ENCODE measurements around the gene SLIT3.

The SLIT3 gene

DNA sequence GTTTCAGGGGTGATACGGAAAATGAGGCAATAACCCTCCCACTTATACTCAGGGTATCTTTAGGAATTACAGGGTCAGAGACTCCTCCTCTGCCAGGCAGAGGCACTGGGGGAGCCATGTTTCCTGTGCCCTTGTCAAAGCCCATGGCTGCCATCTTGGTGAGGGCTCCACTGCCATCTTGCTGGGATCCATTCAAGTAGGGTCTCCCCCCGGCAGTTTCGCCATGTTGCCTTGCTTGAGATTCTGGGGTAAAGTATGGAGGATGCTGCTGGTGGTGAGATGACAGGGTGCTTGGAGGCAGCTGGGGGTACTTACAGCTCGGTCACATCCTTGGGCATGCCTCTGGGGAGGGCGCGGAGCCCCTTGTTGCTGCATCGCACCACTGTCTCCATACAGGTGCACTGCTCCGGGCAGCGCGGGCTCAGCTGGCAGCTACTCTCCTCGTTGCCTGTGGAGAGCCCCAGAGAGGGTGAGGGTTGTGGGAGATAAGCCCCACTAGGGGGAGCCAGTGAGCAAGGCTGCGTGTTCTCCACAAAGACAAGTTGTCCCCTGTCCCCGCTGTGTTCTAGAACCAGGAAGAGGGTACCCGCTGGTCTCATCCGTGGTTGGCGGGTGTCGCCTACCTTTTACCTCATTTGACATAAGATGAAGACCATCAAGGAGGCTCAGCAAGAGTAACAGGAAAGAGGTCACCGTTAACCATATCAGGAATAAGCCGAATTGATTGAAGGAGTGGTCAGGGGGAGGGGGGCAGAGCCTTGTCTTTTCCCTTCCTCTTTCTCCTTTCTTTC is 552.8 kb downstream of the SLIT3 start:
- Histone ChIP-seq H3K9me3 (ENCODE audit: control insufficient read depth, insufficient read depth, low read depth, low read length) (no peaks in the 10 kb centered on the region), H3K4me3 (ENCODE audit: low read depth, low read length) (no peak overlapping the region), H3K4me1 (ENCODE audit: control insufficient read depth, insufficient read depth, low read length) (no peaks in the 10 kb centered on the region), H3K36me3 (ENCODE audit: control insufficient read depth in 2 of 2, insufficient read depth in 1 of 2, low read length in 2 of 2) (no peaks in the 10 kb centered on the region; a peak in 1 of 3 replicates), H3K27ac (ENCODE audit: extremely low read depth, low read depth, low read length) (no peak overlapping the region)
- ChIA-PET CTCF (interaction anchor here (0.6 to 2.0 kb wide), 20 partner anchors 9 to 217 kb away, joined by 3 to 12 read pairs (median 3); no protein-coding TSS in a partner anchor), POLR2A (no interaction called here)
- TF ChIP-seq ZNF514 (tag by site-specific recombination; IDR thresholded peaks at IDR 0.05) (no peak), YY1 (tag by site-specific recombination; IDR thresholded peaks at IDR 0.05) (peak; percentile 69; the same call in 1 of the 2 replicates), SCRT2 (tag by site-specific recombination; IDR thresholded peaks at IDR 0.05) (0 out of 2 replicates have a peak, but pooled peaks have one; percentile 35), ZBTB17 (tag by site-specific recombination; IDR thresholded peaks at IDR 0.05) (peak; percentile 34; the same call in 1 of the 2 replicates), ZNF501 (tag by site-specific recombination; IDR thresholded peaks at IDR 0.05) (peak; percentile 52; the same call in 1 of the 2 replicates), SCRT1 (tag by site-specific recombination; IDR thresholded peaks at IDR 0.05; ENCODE audit: borderline replicate concordance) (peak; percentile 12; the same call in 1 of the 2 replicates), YY2 (tag by site-specific recombination; IDR thresholded peaks at IDR 0.05) (peak; percentile 83), ZBTB8A (tag by site-specific recombination; IDR thresholded peaks at IDR 0.05) (0 out of 2 replicates have a peak, but pooled peaks have one; percentile 21), ZNF394 (tag by site-specific recombination; IDR thresholded peaks at IDR 0.05; ENCODE audit: borderline replicate concordance) (peak; percentile 95), ZNF707 (tag by site-specific recombination; IDR thresholded peaks at IDR 0.05) (peak; percentile 96), ZNF654 (tag by site-specific recombination; IDR thresholded peaks at IDR 0.05; ENCODE audit: low read depth) (peak; percentile 81), ZBTB21 (tag by site-specific recombination; IDR thresholded peaks at IDR 0.05) (no peak), ZFP37 (tag by site-specific recombination; IDR thresholded peaks at IDR 0.05) (0 out of 2 replicates have a peak, but pooled peaks have one; percentile 29), IKZF3 (tag by site-specific recombination; IDR thresholded peaks at IDR 0.05) (no peak), ZNF37A (tag by site-specific recombination; IDR thresholded peaks at IDR 0.05) (no peak), ZIC2 (tag by site-specific recombination; IDR thresholded peaks at IDR 0.05) (peak; percentile 40; the same call in 1 of the 2 replicates)
- TF ChIP-seq, protein P1, sequence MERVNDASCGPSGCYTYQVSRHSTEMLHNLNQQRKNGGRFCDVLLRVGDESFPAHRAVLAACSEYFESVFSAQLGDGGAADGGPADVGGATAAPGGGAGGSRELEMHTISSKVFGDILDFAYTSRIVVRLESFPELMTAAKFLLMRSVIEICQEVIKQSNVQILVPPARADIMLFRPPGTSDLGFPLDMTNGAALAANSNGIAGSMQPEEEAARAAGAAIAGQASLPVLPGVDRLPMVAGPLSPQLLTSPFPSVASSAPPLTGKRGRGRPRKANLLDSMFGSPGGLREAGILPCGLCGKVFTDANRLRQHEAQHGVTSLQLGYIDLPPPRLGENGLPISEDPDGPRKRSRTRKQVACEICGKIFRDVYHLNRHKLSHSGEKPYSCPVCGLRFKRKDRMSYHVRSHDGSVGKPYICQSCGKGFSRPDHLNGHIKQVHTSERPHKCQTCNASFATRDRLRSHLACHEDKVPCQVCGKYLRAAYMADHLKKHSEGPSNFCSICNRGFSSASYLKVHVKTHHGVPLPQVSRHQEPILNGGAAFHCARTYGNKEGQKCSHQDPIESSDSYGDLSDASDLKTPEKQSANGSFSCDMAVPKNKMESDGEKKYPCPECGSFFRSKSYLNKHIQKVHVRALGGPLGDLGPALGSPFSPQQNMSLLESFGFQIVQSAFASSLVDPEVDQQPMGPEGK (tag by site-specific recombination; IDR thresholded peaks at IDR 0.05): peak; percentile 33; the same call in 1 of the 2 replicates
- TF ChIP-seq, protein P2, sequence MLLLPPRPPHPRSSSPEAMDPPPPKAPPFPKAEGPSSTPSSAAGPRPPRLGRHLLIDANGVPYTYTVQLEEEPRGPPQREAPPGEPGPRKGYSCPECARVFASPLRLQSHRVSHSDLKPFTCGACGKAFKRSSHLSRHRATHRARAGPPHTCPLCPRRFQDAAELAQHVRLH (tag by site-specific recombination; IDR thresholded peaks at IDR 0.05): peak; percentile 84
- TF ChIP-seq, protein P3, sequence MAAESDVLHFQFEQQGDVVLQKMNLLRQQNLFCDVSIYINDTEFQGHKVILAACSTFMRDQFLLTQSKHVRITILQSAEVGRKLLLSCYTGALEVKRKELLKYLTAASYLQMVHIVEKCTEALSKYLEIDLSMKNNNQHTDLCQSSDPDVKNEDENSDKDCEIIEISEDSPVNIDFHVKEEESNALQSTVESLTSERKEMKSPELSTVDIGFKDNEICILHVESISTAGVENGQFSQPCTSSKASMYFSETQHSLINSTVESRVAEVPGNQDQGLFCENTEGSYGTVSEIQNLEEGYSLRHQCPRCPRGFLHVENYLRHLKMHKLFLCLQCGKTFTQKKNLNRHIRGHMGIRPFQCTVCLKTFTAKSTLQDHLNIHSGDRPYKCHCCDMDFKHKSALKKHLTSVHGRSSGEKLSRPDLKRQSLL (tag by site-specific recombination; IDR thresholded peaks at IDR 0.05): 0 out of 2 replicates have a peak, but pooled peaks have one; percentile 9
- TF ChIP-seq, protein P4, sequence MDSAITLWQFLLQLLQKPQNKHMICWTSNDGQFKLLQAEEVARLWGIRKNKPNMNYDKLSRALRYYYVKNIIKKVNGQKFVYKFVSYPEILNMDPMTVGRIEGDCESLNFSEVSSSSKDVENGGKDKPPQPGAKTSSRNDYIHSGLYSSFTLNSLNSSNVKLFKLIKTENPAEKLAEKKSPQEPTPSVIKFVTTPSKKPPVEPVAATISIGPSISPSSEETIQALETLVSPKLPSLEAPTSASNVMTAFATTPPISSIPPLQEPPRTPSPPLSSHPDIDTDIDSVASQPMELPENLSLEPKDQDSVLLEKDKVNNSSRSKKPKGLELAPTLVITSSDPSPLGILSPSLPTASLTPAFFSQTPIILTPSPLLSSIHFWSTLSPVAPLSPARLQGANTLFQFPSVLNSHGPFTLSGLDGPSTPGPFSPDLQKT (IDR thresholded peaks at IDR 0.05; ENCODE audit: borderline replicate concordance, low read depth, low read length): no peak
- TF ChIP-seq, protein P5, sequence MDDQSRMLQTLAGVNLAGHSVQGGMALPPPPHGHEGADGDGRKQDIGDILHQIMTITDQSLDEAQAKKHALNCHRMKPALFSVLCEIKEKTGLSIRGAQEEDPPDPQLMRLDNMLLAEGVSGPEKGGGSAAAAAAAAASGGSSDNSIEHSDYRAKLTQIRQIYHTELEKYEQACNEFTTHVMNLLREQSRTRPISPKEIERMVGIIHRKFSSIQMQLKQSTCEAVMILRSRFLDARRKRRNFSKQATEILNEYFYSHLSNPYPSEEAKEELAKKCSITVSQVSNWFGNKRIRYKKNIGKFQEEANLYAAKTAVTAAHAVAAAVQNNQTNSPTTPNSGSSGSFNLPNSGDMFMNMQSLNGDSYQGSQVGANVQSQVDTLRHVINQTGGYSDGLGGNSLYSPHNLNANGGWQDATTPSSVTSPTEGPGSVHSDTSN (CRISPR knock-in tag; IDR thresholded peaks at IDR 0.05): no peak
- TF ChIP-seq, protein P6, sequence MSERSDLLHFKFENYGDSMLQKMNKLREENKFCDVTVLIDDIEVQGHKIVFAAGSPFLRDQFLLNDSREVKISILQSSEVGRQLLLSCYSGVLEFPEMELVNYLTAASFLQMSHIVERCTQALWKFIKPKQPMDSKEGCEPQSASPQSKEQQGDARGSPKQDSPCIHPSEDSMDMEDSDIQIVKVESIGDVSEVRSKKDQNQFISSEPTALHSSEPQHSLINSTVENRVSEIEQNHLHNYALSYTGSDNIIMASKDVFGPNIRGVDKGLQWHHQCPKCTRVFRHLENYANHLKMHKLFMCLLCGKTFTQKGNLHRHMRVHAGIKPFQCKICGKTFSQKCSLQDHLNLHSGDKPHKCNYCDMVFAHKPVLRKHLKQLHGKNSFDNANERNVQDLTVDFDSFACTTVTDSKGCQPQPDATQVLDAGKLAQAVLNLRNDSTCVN (tag by site-specific recombination; optimal IDR thresholded peaks at IDR 0.05): peak; percentile 22
- TF ChIP-seq, protein P7, sequence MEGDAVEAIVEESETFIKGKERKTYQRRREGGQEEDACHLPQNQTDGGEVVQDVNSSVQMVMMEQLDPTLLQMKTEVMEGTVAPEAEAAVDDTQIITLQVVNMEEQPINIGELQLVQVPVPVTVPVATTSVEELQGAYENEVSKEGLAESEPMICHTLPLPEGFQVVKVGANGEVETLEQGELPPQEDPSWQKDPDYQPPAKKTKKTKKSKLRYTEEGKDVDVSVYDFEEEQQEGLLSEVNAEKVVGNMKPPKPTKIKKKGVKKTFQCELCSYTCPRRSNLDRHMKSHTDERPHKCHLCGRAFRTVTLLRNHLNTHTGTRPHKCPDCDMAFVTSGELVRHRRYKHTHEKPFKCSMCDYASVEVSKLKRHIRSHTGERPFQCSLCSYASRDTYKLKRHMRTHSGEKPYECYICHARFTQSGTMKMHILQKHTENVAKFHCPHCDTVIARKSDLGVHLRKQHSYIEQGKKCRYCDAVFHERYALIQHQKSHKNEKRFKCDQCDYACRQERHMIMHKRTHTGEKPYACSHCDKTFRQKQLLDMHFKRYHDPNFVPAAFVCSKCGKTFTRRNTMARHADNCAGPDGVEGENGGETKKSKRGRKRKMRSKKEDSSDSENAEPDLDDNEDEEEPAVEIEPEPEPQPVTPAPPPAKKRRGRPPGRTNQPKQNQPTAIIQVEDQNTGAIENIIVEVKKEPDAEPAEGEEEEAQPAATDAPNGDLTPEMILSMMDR (tag by site-specific recombination; IDR thresholded peaks at IDR 0.05): peak; percentile 77
- TF ChIP-seq, protein P8, sequence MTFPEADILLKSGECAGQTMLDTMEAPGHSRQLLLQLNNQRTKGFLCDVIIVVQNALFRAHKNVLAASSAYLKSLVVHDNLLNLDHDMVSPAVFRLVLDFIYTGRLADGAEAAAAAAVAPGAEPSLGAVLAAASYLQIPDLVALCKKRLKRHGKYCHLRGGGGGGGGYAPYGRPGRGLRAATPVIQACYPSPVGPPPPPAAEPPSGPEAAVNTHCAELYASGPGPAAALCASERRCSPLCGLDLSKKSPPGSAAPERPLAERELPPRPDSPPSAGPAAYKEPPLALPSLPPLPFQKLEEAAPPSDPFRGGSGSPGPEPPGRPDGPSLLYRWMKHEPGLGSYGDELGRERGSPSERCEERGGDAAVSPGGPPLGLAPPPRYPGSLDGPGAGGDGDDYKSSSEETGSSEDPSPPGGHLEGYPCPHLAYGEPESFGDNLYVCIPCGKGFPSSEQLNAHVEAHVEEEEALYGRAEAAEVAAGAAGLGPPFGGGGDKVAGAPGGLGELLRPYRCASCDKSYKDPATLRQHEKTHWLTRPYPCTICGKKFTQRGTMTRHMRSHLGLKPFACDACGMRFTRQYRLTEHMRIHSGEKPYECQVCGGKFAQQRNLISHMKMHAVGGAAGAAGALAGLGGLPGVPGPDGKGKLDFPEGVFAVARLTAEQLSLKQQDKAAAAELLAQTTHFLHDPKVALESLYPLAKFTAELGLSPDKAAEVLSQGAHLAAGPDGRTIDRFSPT (tag by site-specific recombination; IDR thresholded peaks at IDR 0.05): 0 out of 2 replicates have a peak, but pooled peaks have one; percentile 22
